MM.1S (cell line): ENCODE results near the gene MAPKAPK3.

Experiments
- EZH2 ChIP-seq: fragments of 300-600 bp; sonication (generic); optimal IDR thresholded peaks from 2 replicates; pipeline ENCODE3; 2017; ENCODE audit warnings: low read depth, mild to moderate bottlenecking, antibody characterized with exemption, low read length, mixed read lengths
- EZH2phosphoT487 ChIP-seq: fragments of 300-600 bp; sonication (generic); IDR thresholded peaks from 2 replicates; pipeline ENCODE4 v1.6.1; 2018; ENCODE audit warnings: antibody characterized with exemption, low read length
- TF ChIP-seq, protein P1 (sequence below): fragments of 300-600 bp; sonication (generic); IDR thresholded peaks from 2 replicates; pipeline ENCODE4 v1.5.1; 2016; ENCODE audit warnings: antibody characterized with exemption, low read length, mixed read lengths

- TF ChIP-seq, protein P1, sequence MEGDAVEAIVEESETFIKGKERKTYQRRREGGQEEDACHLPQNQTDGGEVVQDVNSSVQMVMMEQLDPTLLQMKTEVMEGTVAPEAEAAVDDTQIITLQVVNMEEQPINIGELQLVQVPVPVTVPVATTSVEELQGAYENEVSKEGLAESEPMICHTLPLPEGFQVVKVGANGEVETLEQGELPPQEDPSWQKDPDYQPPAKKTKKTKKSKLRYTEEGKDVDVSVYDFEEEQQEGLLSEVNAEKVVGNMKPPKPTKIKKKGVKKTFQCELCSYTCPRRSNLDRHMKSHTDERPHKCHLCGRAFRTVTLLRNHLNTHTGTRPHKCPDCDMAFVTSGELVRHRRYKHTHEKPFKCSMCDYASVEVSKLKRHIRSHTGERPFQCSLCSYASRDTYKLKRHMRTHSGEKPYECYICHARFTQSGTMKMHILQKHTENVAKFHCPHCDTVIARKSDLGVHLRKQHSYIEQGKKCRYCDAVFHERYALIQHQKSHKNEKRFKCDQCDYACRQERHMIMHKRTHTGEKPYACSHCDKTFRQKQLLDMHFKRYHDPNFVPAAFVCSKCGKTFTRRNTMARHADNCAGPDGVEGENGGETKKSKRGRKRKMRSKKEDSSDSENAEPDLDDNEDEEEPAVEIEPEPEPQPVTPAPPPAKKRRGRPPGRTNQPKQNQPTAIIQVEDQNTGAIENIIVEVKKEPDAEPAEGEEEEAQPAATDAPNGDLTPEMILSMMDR: no peak
- TF ChIP-seq EZH2phosphoT487 (no peak), EZH2 (no peak)
Observed at GRCh38 chr3:50651445-50651844, 34.5 kb downstream of the MAPKAPK3 start.
